Neuronal stem cell (in vitro differentiated cells): ENCODE data around the gene DNASE1L2.

Experiments
- DNase-seq: peaks from one replicate; pipeline ENCODE4 v3.0.0-alpha.2; 2013; ENCODE audit warnings: low spot score
- H2AFZ ChIP-seq: one replicate; pipeline ENCODE4 v1.6.1; 2013; ENCODE audit warnings: mild to moderate bottlenecking, low read length, inconsistent platforms
- H2AK5ac ChIP-seq: 2 replicates; pipeline ENCODE4 v1.6.1; 2013; ENCODE audit warnings: low read depth, mild to moderate bottlenecking, inconsistent platforms, low read length, moderate library complexity, mixed read lengths
- H2BK120ac ChIP-seq: 2 replicates; pipeline ENCODE4 v1.6.1; 2013; ENCODE audit warnings: low read depth, mild to moderate bottlenecking, inconsistent platforms, low read length, moderate library complexity, mixed read lengths
- H2BK12ac ChIP-seq: one replicate; pipeline ENCODE4 v1.6.1; 2013; ENCODE audit warnings: low read length, inconsistent platforms
- H2BK15ac ChIP-seq: 2 replicates; pipeline ENCODE4 v1.6.1; 2013; ENCODE audit warnings: mild to moderate bottlenecking, low read length, inconsistent platforms, mixed read lengths
- H2BK5ac ChIP-seq: one replicate; pipeline ENCODE4 v1.6.1; 2013; ENCODE audit warnings: inconsistent platforms, mild to moderate bottlenecking, low read length, moderate library complexity
- H3K14ac ChIP-seq: one replicate; pipeline ENCODE4 v1.6.1; 2013; ENCODE audit warnings: low read length, inconsistent platforms
- H3K18ac ChIP-seq: 2 replicates; pipeline ENCODE4 v1.6.1; 2013; ENCODE audit warnings: low read length, inconsistent platforms
- H3K23ac ChIP-seq: 2 replicates; pipeline ENCODE4 v1.6.1; 2013; ENCODE audit warnings: low read depth, mild to moderate bottlenecking, mixed read lengths, low read length, inconsistent platforms; ENCODE audit not compliant: poor library complexity
- H3K27ac ChIP-seq: replicated peaks from 3 replicates; pipeline ENCODE4 v1.5.1; 2013; ENCODE audit warnings: low read length, inconsistent platforms
- H3K27me3 ChIP-seq, 3 experiments: 2 replicates each; pipeline ENCODE4 v1.6.1; 2013; ENCODE audit warnings: low read length in 3 of 3, mild to moderate bottlenecking in 2 of 3, inconsistent platforms in 1 of 3, low read depth in 1 of 3, mixed read lengths in 1 of 3, moderate library complexity in 1 of 3; ENCODE audit not compliant: control insufficient read depth in 3 of 3, insufficient read depth in 3 of 3
- H3K36me3 ChIP-seq, 2 donors: replicated peaks in 1 of 2; 2 replicates each; pipeline ENCODE4 v1.6.1; 2013; ENCODE audit warnings: low read length in 2 of 2; ENCODE audit not compliant: control insufficient read depth in 2 of 2, insufficient read depth in 2 of 2
- H3K4ac ChIP-seq: 2 replicates; pipeline ENCODE4 v1.6.1; 2013; ENCODE audit warnings: inconsistent platforms, mild to moderate bottlenecking, low read length, moderate library complexity
- H3K4me1 ChIP-seq, 2 donors: 1 replicate in 1 of 2; 2 replicates in 1 of 2; pipeline ENCODE4 v1.6.1; 2013; ENCODE audit warnings: low read length in 2 of 2, low read depth in 1 of 2; ENCODE audit not compliant: control insufficient read depth in 2 of 2, insufficient read depth in 1 of 2
- H3K4me2 ChIP-seq: one replicate; pipeline ENCODE4 v1.6.1; 2013; ENCODE audit warnings: mild to moderate bottlenecking, low read length, inconsistent platforms; ENCODE audit not compliant: insufficient read depth, poor library complexity, severe bottlenecking
- H3K4me3 ChIP-seq, 2 donors: 2 replicates each; pipeline ENCODE4 v1.5.1; 2013; ENCODE audit warnings: low read length in 2 of 2, mild to moderate bottlenecking in 2 of 2, inconsistent platforms in 1 of 2, moderate library complexity in 1 of 2
- H3K79me1 ChIP-seq: one replicate; pipeline ENCODE4 v1.6.1; 2013; ENCODE audit warnings: low read depth, mild to moderate bottlenecking, inconsistent platforms, low read length, moderate library complexity
- H3K9ac ChIP-seq: one replicate; pipeline ENCODE4 v1.6.1; 2013; ENCODE audit warnings: mild to moderate bottlenecking, low read depth, low read length, inconsistent platforms; ENCODE audit not compliant: poor library complexity
- H3K9me3 ChIP-seq, 2 donors: replicated peaks in 1 of 2; 2 replicates each; pipeline versions ENCODE3 to v1.6.1; 2013; ENCODE audit warnings: low read length in 2 of 2, mild to moderate bottlenecking in 2 of 2, inconsistent platforms in 1 of 2, low read depth in 1 of 2, mixed read lengths in 1 of 2, moderate library complexity in 1 of 2; ENCODE audit not compliant: control insufficient read depth in 2 of 2, insufficient read depth in 1 of 2
- H4K8ac ChIP-seq: one replicate; pipeline ENCODE4 v1.6.1; 2013; ENCODE audit warnings: low read depth, mild to moderate bottlenecking, inconsistent platforms, low read length, moderate library complexity
- H4K91ac ChIP-seq: one replicate; pipeline ENCODE4 v1.6.1; 2013; ENCODE audit warnings: low read length, low read depth, mild to moderate bottlenecking, inconsistent platforms; ENCODE audit not compliant: poor library complexity
- WGBS, 2 donors: extraction: QIAGEN DNeasy Blood & Tissue Kit; methylation state at CpG; one replicate each; pipeline ENCODE4 v1.1.7; 2013; ENCODE audit warnings: missing lambda C conversion rate in 2 of 2, mixed read lengths in 1 of 2; ENCODE audit not compliant: insufficient read length in 2 of 2, insufficient replicate concordance in 1 of 2; ENCODE audit errors: extremely low coverage in 2 of 2; 5-methylcytosine and 5-hydroxymethylcytosine counted together

DNASE1L2 gene

DNA sequence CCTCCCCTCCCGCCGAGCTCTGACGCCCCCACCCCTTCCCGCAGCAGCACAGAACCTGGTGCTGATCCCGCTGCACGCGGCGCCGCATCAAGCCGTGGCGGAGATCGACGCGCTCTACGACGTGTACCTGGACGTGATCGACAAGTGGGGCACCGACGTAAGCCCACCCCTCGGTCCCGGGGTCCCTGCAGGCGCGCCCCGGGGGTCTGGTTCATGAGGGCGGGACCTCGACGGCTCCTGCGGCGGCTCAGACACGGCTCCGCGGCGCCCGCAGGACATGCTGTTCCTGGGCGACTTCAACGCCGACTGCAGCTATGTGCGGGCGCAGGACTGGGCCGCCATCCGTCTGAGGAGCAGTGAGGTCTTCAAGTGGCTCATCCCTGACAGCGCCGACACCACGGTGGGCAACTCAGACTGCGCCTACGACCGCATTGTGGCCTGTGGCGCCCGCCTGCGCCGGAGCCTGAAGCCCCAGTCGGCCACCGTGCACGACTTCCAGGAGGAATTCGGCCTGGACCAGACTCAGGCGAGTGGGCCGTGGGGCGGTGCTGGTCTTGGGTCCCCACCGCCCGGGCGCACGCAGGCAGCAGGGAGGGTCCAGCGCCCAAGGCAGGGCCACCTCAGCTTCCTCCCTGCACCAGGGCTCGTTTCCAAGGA, 1.4 kb downstream of the DNASE1L2 start:
- Histone ChIP-seq H3K9ac (peak overlapping the region; percentile 77), H2AK5ac (peak overlapping the region; percentile 84), H2BK12ac (peak overlapping the region; percentile 41), H4K91ac (no peak overlapping the region), H3K27me3 (peaks cover 0 to 22% (median 7%) of the 10 kb centered on the region in 3 experiments), H3K14ac (peak overlapping the region; percentile 89), H2BK15ac (no peak overlapping the region), H3K4me1 (peaks cover 0 to 16% of the 10 kb centered on the region in 2 donors), H3K4me2 (peak overlapping the region; percentile 77), H3K79me1 (peaks cover 10% of the 10 kb centered on the region), H2AFZ (no peak overlapping the region), H4K8ac (peak overlapping the region; percentile 48), H3K18ac (peak overlapping the region; percentile 85), H3K23ac (peak overlapping the region; percentile 93), H2BK120ac (no peak overlapping the region), H3K9me3 (peaks cover 0 to 1% of the 10 kb centered on the region in 2 donors), H3K4me3 (no peak overlapping the region), H2BK5ac (peak overlapping the region; percentile 53), H3K27ac (no peak overlapping the region), H3K4ac (peak overlapping the region; percentile 53), H3K36me3 (peaks cover 27 to 72% of the 10 kb centered on the region in 2 donors)
- DNase-seq = no peak
- no CpG with 5 or more reads among the region's 65 CpGs for WGBS, 2 donors

- peak overlapping the region; percentile 89 for H3K14ac ChIP-seq
- DNase-seq = no peak
- peak overlapping the region; percentile 77 for H3K9ac ChIP-seq
- no peak overlapping the region for H3K4ac ChIP-seq
- H3K4me3 ChIP-seq = no peak overlapping the region
- H3K9me3 ChIP-seq = peaks cover 0 to 1% of the 10 kb centered on the region in 2 donors
- H3K4me2 ChIP-seq = no peak overlapping the region
- no CpG with 5 or more reads among the region's 18 CpGs for WGBS, 2 donors
- H3K27ac ChIP-seq = no peak overlapping the region
- peak overlapping the region; percentile 84 for H2AK5ac ChIP-seq
- H3K27me3 ChIP-seq = peaks cover 0 to 22% (median 7%) of the 10 kb centered on the region in 3 experiments
- H3K4me1 ChIP-seq = peaks cover 0 to 16% of the 10 kb centered on the region in 2 donors
- peaks cover 28 to 72% of the 10 kb centered on the region in 2 donors for H3K36me3 ChIP-seq
- no peak overlapping the region for H2BK12ac ChIP-seq
- no peak overlapping the region for H4K8ac ChIP-seq
- peak overlapping the region; percentile 53 for H2BK5ac ChIP-seq
- H2BK120ac ChIP-seq = no peak overlapping the region
- no peak overlapping the region for H2AFZ ChIP-seq
- H3K23ac ChIP-seq = peak overlapping the region; percentile 93
- H4K91ac ChIP-seq = no peak overlapping the region
- peaks cover 11% of the 10 kb centered on the region for H3K79me1 ChIP-seq
- peak overlapping the region; percentile 85 for H3K18ac ChIP-seq
- peak overlapping the region; percentile 37 for H2BK15ac ChIP-seq
Measured at GRCh38 chr16:2238150-2238837, 2.0 kb downstream of the DNASE1L2 start.

DNA sequence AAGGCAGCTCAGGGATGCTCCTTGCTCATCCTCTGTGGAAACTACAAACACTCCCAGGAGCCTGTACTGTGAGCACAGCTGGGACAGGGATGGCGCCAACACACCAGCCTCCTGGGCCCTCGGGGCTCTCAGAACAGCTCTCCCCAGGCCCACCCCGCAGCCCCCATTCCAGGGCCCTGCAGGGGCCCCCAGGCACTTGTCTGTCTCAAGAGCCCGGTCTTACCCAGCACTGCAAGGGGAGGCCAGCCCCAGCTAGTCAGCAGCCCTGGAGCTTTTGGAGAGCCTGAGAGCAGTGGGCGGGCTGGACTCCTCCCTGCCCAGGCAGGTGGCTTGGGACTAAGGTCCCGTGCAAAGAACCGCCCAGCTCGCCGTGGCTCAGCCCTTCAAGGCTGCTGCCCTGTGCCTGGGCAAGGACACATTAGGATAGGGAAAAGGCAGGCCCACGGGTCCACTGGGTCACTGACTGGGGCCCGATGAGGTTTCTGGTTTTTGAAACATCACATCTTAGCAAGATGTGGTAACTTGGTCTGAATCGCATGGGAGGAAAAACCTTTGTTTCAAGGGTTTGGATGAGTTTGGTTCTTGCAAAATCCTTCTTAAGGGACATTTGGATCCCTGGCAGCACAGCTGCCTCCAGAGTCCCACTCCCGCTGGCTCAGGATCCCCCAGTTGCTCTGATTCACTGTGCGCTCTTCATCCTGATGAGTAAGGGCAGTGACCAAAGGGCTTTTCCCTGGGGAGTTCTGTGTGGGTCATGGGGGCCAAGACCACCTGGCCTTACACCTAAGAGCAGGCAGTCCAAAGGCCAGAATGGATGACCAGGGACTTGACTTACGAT, 2.8 kb downstream of the DNASE1L2 start:
- Histone ChIP-seq H3K23ac (peak overlapping the region; percentile 93), H2BK120ac (no peak overlapping the region), H2BK15ac (no peak overlapping the region), H3K4me1 (peaks cover 0 to 16% of the 10 kb centered on the region in 2 donors), H2BK12ac (no peak overlapping the region), H3K4me3 (no peak overlapping the region), H2AK5ac (peak overlapping the region; percentile 46), H3K4ac (no peak overlapping the region), H4K8ac (no peak overlapping the region), H2AFZ (no peak overlapping the region), H2BK5ac (no peak overlapping the region), H3K36me3 (peaks cover 30 to 72% of the 10 kb centered on the region in 2 donors), H3K18ac (peak overlapping the region; percentile 38), H3K27me3 (peaks cover 0 to 22% (median 7%) of the 10 kb centered on the region in 3 experiments), H3K9me3 (peaks cover 0 to 1% of the 10 kb centered on the region in 2 donors), H3K79me1 (peaks cover 10% of the 10 kb centered on the region), H3K14ac (peak overlapping the region; percentile 21), H3K9ac (no peak overlapping the region), H3K27ac (no peak overlapping the region), H4K91ac (no peak overlapping the region), H3K4me2 (no peak overlapping the region)
- DNase-seq = no peak
- no CpG with 5 or more reads among the region's 15 CpGs for WGBS, 2 donors
